Uterus (tissue), 4 donors: Measurements from ENCODE around the gene INTS1. TPM values are rescaled to one million over a fixed set of nuclear protein-coding genes. Genes with fewer than 3 reads are reported as not detected.

Experiments
- DNase-seq, 2 donors: peaks; one replicate each; pipeline ENCODE4 v3.0.0-alpha.2; 2019 to 2020
- H3K27ac ChIP-seq, 2 donors: fragments of 200-600 bp; sonication (generic); 1 replicate in 1 of 2; 2 replicates in 1 of 2; pipeline ENCODE4 v1.5.1; 2016 to 2018
- H3K27me3 ChIP-seq, 2 donors: fragments of 200-600 bp; sonication (generic); one replicate each; pipeline ENCODE4 v1.5.1; 2018 to 2019; ENCODE audit warnings: control low read depth in 1 of 2
- H3K36me3 ChIP-seq, 2 donors: fragments of 200-600 bp; sonication (generic); one replicate each; pipeline ENCODE4 v1.5.1; 2019; ENCODE audit warnings: control low read depth in 1 of 2
- H3K4me1 ChIP-seq, 2 donors: fragments of 200-600 bp; sonication (generic); one replicate each; pipeline ENCODE4 v1.5.1; 2018 to 2019; ENCODE audit warnings: control low read depth in 1 of 2
- H3K4me3 ChIP-seq, 2 donors: fragments of 200-600 bp; sonication (generic); 1 replicate in 1 of 2; 2 replicates in 1 of 2; pipeline ENCODE4 v1.5.1; 2018 to 2019; ENCODE audit warnings: mild to moderate bottlenecking in 1 of 2
- H3K9me3 ChIP-seq, 2 donors: fragments of 200-600 bp; sonication (generic); one replicate each; pipeline ENCODE4 v1.5.1; 2019; ENCODE audit warnings: control low read depth in 1 of 2
- CTCF ChIP-seq, 4 experiments: fragments of 200-600 bp in 2 of 4; fragments of 450-650 bp in 2 of 4; sonication (generic) in 2 of 4; IDR thresholded peaks; one replicate each; pipeline ENCODE4 v1.5.1; 2016 to 2019; ENCODE audit warnings: antibody characterized with exemption in 4 of 4, mild to moderate bottlenecking in 2 of 4, moderate library complexity in 1 of 4
- POLR2A ChIP-seq, 2 donors: fragments of 450-650 bp; IDR thresholded peaks; one replicate each; pipeline ENCODE4 v1.6.1; 2016; ENCODE audit warnings: antibody characterized with exemption in 2 of 2, mild to moderate bottlenecking in 1 of 2, moderate library complexity in 1 of 2
- intact Hi-C: fragments of 100-400 bp; cut with DNase I; formaldehyde crosslinking; loops from one replicate; pipeline ENCODE4 v1.15.1; 2023; ENCODE audit warnings: low total_unique reads
- total RNA-seq, 4 donors: library from RNA; depleted of rRNA in 3 of 4; stranded (reverse); fragments of >200 nt in 3 of 4; gene quantifications; one replicate each; pipeline versions ENCODE4 v1.1.0 to v1.2.4, GENCODE V29; 2014 to 2023
- donor health status: DM: yes; HTN: yes; CAD: no.

INTS1 gene
- total RNA-seq, 4 donors from 2014 or later = 8.2 to 68.9 (median 30.3) TPM

GRCh38 chr7:1531979-1532455 is 27.8 kb upstream of the INTS1 start:
- Histone ChIP-seq H3K36me3 (no peaks in the 10 kb centered on the region), H3K27ac (peak overlapping the region; percentile 96 to 98), H3K27me3 (no peaks in the 10 kb centered on the region), H3K9me3 (no peaks in the 10 kb centered on the region), H3K4me1 (peaks cover 12 to 13% of the 10 kb centered on the region in 2 donors), H3K4me3 (peak overlapping the region; percentile 41 to 66)
- intact Hi-C loops = no loop called here
- DNase-seq = no peak
- TF ChIP-seq CTCF (IDR thresholded peaks at IDR 0.05) (no peak), POLR2A (IDR thresholded peaks at IDR 0.05) (no peak)

- Histone ChIP-seq H3K36me3 (no peaks in the 10 kb centered on the region), H3K4me3 (peak overlapping the region; percentile 41 to 66), H3K4me1 (peaks cover 12 to 13% of the 10 kb centered on the region in 2 donors), H3K27me3 (no peaks in the 10 kb centered on the region), H3K9me3 (no peaks in the 10 kb centered on the region), H3K27ac (peak overlapping the region; percentile 96 to 98)
- peak; percentile 49 to 53 for DNase-seq
- intact Hi-C loops = no loop called here
- TF ChIP-seq CTCF (IDR thresholded peaks at IDR 0.05) = no peak
- TF ChIP-seq POLR2A (IDR thresholded peaks at IDR 0.05) = peak in 1 of 2 donors; percentile 23
These were observed 27.2 kb upstream of the INTS1 start for GRCh38 chr7:1531263-1531978.

GRCh38 chr7:1530946-1531262 is 26.7 kb upstream of the INTS1 start:
- H3K27me3 ChIP-seq = no peaks in the 10 kb centered on the region
- peak overlapping the region; percentile 96 to 98 for H3K27ac ChIP-seq
- TF ChIP-seq CTCF (IDR thresholded peaks at IDR 0.05) = no peak
- TF ChIP-seq POLR2A (IDR thresholded peaks at IDR 0.05) = no peak
- peak overlapping the region; percentile 41 to 66 for H3K4me3 ChIP-seq
- DNase-seq = peak in 1 of 2 donors; percentile 15
- H3K9me3 ChIP-seq = no peaks in the 10 kb centered on the region
- no peaks in the 10 kb centered on the region for H3K36me3 ChIP-seq
- intact Hi-C loops = no loop called here
- H3K4me1 ChIP-seq = peaks cover 9 to 13% of the 10 kb centered on the region in 2 donors

GRCh38 chr7:1529383-1530116 is 25.4 kb upstream of the INTS1 start:
- Histone ChIP-seq H3K36me3 (no peaks in the 10 kb centered on the region), H3K27ac (no peak overlapping the region), H3K4me3 (no peak overlapping the region), H3K9me3 (no peaks in the 10 kb centered on the region), H3K4me1 (peaks cover 9 to 13% of the 10 kb centered on the region in 2 donors), H3K27me3 (no peaks in the 10 kb centered on the region)
- peak in 1 of 2 donors; percentile 35 for DNase-seq
- TF ChIP-seq CTCF (IDR thresholded peaks at IDR 0.05) (no peak), POLR2A (IDR thresholded peaks at IDR 0.05) (no peak)
- intact Hi-C loops = no loop called here

GRCh38 chr7:1526271-1526754 is 22.1 kb upstream of the INTS1 start:
- DNase-seq = no peak
- Histone ChIP-seq H3K27ac (no peak overlapping the region), H3K4me1 (no peaks in the 10 kb centered on the region), H3K36me3 (no peaks in the 10 kb centered on the region), H3K27me3 (no peaks in the 10 kb centered on the region), H3K9me3 (no peaks in the 10 kb centered on the region), H3K4me3 (no peak overlapping the region)
- TF ChIP-seq POLR2A (IDR thresholded peaks at IDR 0.05) (no peak), CTCF (IDR thresholded peaks at IDR 0.05) (no peak)
- intact Hi-C loops = no loop called here
